ENCODE data around the gene ACSM3.
"Not testable (repeated sequence)": the region's sequence is repeated elsewhere in the genome, so short reads cannot be mapped to it uniquely, and the experiment has no call there.

ACSM3 gene

GRCh38 chr16:20740901-20741521 is 22.8 kb upstream of the ACSM3 start:
- H3K9me3 ChIP-seq (ENCODE audit: control insufficient read depth, low read depth, low read length), result no peaks in the 10 kb centered on the region
- peak overlapping the region; percentile 6 for H3K27ac ChIP-seq (ENCODE audit: low read length)
- H3K4me3 ChIP-seq (ENCODE audit: low read length), result peak overlapping the region; percentile 91
- peaks cover 4% of the 10 kb centered on the region for H3K4me1 ChIP-seq (ENCODE audit: control insufficient read depth, low read depth, low read length)
- no peaks in the 10 kb centered on the region for H3K27me3 ChIP-seq (ENCODE audit: control insufficient read depth, insufficient read depth, low read length)
- H3K9ac ChIP-seq (ENCODE audit: low read length), result peak overlapping the region; percentile 75
- H3K36me3 ChIP-seq (ENCODE audit: control insufficient read depth, low read depth, low read length), result peaks cover 29% of the 10 kb centered on the region

GRCh38 chr16:20741554-20742285 is 22.1 kb upstream of the ACSM3 start, which contains the start of gene THUMPD1:
THUMPD1 (minus strand) TSS chr16:20741818; CDS start chr16:20741739, 79 bp downstream.
- Histone ChIP-seq H3K4me1 (ENCODE audit: control insufficient read depth, low read depth, low read length) (peaks cover 4% of the 10 kb centered on the region), H3K27ac (ENCODE audit: low read length) (peak within 1 kb of the TSS; percentile 34), H3K4me3 (ENCODE audit: low read length) (peak within 1 kb of the TSS; percentile 91)

GRCh38 chr16:20743591-20743990 is 20.2 kb upstream of the ACSM3 start:
- Histone ChIP-seq H3K4me1 (ENCODE audit: control insufficient read depth, low read depth, low read length) (peaks cover 4% of the 10 kb centered on the region), H3K9me3 (ENCODE audit: control insufficient read depth, low read depth, low read length) (peaks cover 7% of the 10 kb centered on the region), H3K9ac (ENCODE audit: low read length) (no peak overlapping the region), H3K27me3 (ENCODE audit: control insufficient read depth, insufficient read depth, low read length) (no peaks in the 10 kb centered on the region), H3K4me3 (ENCODE audit: low read length) (no peak overlapping the region), H3K27ac (ENCODE audit: low read length) (no peak overlapping the region), H3K36me3 (ENCODE audit: control insufficient read depth, low read depth, low read length) (peaks cover 3% of the 10 kb centered on the region)

More at GRCh38 chr16:20741554-20742285, 22.1 kb upstream of the ACSM3 start, which contains the start of gene THUMPD1:
- Histone ChIP-seq H3K9me3 (ENCODE audit: control insufficient read depth, low read depth, low read length) (no peaks in the 10 kb centered on the region), H3K9ac (ENCODE audit: low read length) (peak within 1 kb of the TSS; percentile 75), H3K27me3 (ENCODE audit: control insufficient read depth, insufficient read depth, low read length) (no peaks in the 10 kb centered on the region), H3K36me3 (ENCODE audit: control insufficient read depth, low read depth, low read length) (peaks cover 22% of the 10 kb centered on the region)

GRCh38 chr16:20744922-20745440 is 18.8 kb upstream of the ACSM3 start:
- H3K36me3 ChIP-seq (ENCODE audit: control insufficient read depth, low read depth, low read length), result no peaks in the 10 kb centered on the region
- no peak overlapping the region for H3K4me3 ChIP-seq (ENCODE audit: low read length)
- H3K9me3 ChIP-seq (ENCODE audit: control insufficient read depth, low read depth, low read length), result peaks cover 7% of the 10 kb centered on the region
- H3K27me3 ChIP-seq (ENCODE audit: control insufficient read depth, insufficient read depth, low read length), result no peaks in the 10 kb centered on the region
- no peak overlapping the region for H3K9ac ChIP-seq (ENCODE audit: low read length)
- peaks cover 4% of the 10 kb centered on the region for H3K4me1 ChIP-seq (ENCODE audit: control insufficient read depth, low read depth, low read length)
- H3K27ac ChIP-seq (ENCODE audit: low read length), result no peak overlapping the region

- H3K9me3 ChIP-seq (ENCODE audit: control insufficient read depth, low read depth, low read length), result peaks cover 7% of the 10 kb centered on the region
- no peaks in the 10 kb centered on the region for H3K36me3 ChIP-seq (ENCODE audit: control insufficient read depth, low read depth, low read length)
- H3K9ac ChIP-seq (ENCODE audit: low read length), result no peak overlapping the region
- no peak overlapping the region for H3K4me3 ChIP-seq (ENCODE audit: low read length)
- H3K27ac ChIP-seq (ENCODE audit: low read length), result no peak overlapping the region
- no peaks in the 10 kb centered on the region for H3K27me3 ChIP-seq (ENCODE audit: control insufficient read depth, insufficient read depth, low read length)
- no peaks in the 10 kb centered on the region for H3K4me1 ChIP-seq (ENCODE audit: control insufficient read depth, low read depth, low read length)
Measured at GRCh38 chr16:20746461-20746860, 17.4 kb upstream of the ACSM3 start.

- no peaks in the 10 kb centered on the region for H3K36me3 ChIP-seq (ENCODE audit: control insufficient read depth, low read depth, low read length)
- H3K27me3 ChIP-seq (ENCODE audit: control insufficient read depth, insufficient read depth, low read length), result no peaks in the 10 kb centered on the region
- no peak overlapping the region for H3K4me3 ChIP-seq (ENCODE audit: low read length)
- H3K4me1 ChIP-seq (ENCODE audit: control insufficient read depth, low read depth, low read length), result no peaks in the 10 kb centered on the region
- H3K9me3 ChIP-seq (ENCODE audit: control insufficient read depth, low read depth, low read length), result peaks cover 7% of the 10 kb centered on the region
- H3K9ac ChIP-seq (ENCODE audit: low read length), result no peak overlapping the region
- H3K27ac ChIP-seq (ENCODE audit: low read length), result no peak overlapping the region
Measured at GRCh38 chr16:20747030-20747816, 16.6 kb upstream of the ACSM3 start.

GRCh38 chr16:20749474-20749873 is 14.3 kb upstream of the ACSM3 start:
- no peak overlapping the region for H3K27ac ChIP-seq (ENCODE audit: low read length)
- H3K27me3 ChIP-seq (ENCODE audit: control insufficient read depth, insufficient read depth, low read length), result no peaks in the 10 kb centered on the region
- H3K36me3 ChIP-seq (ENCODE audit: control insufficient read depth, low read depth, low read length), result no peaks in the 10 kb centered on the region
- no peak overlapping the region for H3K4me3 ChIP-seq (ENCODE audit: low read length)
- H3K9me3 ChIP-seq (ENCODE audit: control insufficient read depth, low read depth, low read length), result peaks cover 7% of the 10 kb centered on the region
- no peak overlapping the region for H3K9ac ChIP-seq (ENCODE audit: low read length)
- H3K4me1 ChIP-seq (ENCODE audit: control insufficient read depth, low read depth, low read length), result no peaks in the 10 kb centered on the region

GRCh38 chr16:20750558-20750957 is 13.3 kb upstream of the ACSM3 start:
- H3K27ac ChIP-seq (ENCODE audit: low read length), result no peak overlapping the region
- no peaks in the 10 kb centered on the region for H3K4me1 ChIP-seq (ENCODE audit: control insufficient read depth, low read depth, low read length)
- no peak overlapping the region for H3K4me3 ChIP-seq (ENCODE audit: low read length)
- H3K36me3 ChIP-seq (ENCODE audit: control insufficient read depth, low read depth, low read length), result no peaks in the 10 kb centered on the region
- peaks cover 7% of the 10 kb centered on the region for H3K9me3 ChIP-seq (ENCODE audit: control insufficient read depth, low read depth, low read length)
- no peak overlapping the region for H3K9ac ChIP-seq (ENCODE audit: low read length)
- H3K27me3 ChIP-seq (ENCODE audit: control insufficient read depth, insufficient read depth, low read length), result no peaks in the 10 kb centered on the region

GRCh38 chr16:20753727-20754126 is 10.1 kb upstream of the ACSM3 start:
- no peaks in the 10 kb centered on the region for H3K27me3 ChIP-seq (ENCODE audit: control insufficient read depth, insufficient read depth, low read length)
- H3K4me1 ChIP-seq (ENCODE audit: control insufficient read depth, low read depth, low read length), result no peaks in the 10 kb centered on the region
- no peaks in the 10 kb centered on the region for H3K9me3 ChIP-seq (ENCODE audit: control insufficient read depth, low read depth, low read length)
- no peaks in the 10 kb centered on the region for H3K36me3 ChIP-seq (ENCODE audit: control insufficient read depth, low read depth, low read length)
- no peak overlapping the region for H3K9ac ChIP-seq (ENCODE audit: low read length)
- no peak overlapping the region for H3K27ac ChIP-seq (ENCODE audit: low read length)
- no peak overlapping the region for H3K4me3 ChIP-seq (ENCODE audit: low read length)

GRCh38 chr16:20755238-20755637 is 8.6 kb upstream of the ACSM3 start:
- H3K4me1 ChIP-seq (ENCODE audit: control insufficient read depth, low read depth, low read length), result no peaks in the 10 kb centered on the region
- no peaks in the 10 kb centered on the region for H3K27me3 ChIP-seq (ENCODE audit: control insufficient read depth, insufficient read depth, low read length)
- no peaks in the 10 kb centered on the region for H3K36me3 ChIP-seq (ENCODE audit: control insufficient read depth, low read depth, low read length)
- H3K27ac ChIP-seq (ENCODE audit: low read length), result no peak overlapping the region
- H3K4me3 ChIP-seq (ENCODE audit: low read length), result no peak overlapping the region
- H3K9ac ChIP-seq (ENCODE audit: low read length), result no peak overlapping the region
- no peaks in the 10 kb centered on the region for H3K9me3 ChIP-seq (ENCODE audit: control insufficient read depth, low read depth, low read length)

GRCh38 chr16:20755799-20756198 is 8.0 kb upstream of the ACSM3 start:
- not testable (repeated sequence) for H3K4me3 ChIP-seq (ENCODE audit: low read length); H3K4me1 ChIP-seq (ENCODE audit: control insufficient read depth, low read depth, low read length); H3K9me3 ChIP-seq (ENCODE audit: control insufficient read depth, low read depth, low read length); H3K9ac ChIP-seq (ENCODE audit: low read length); H3K27me3 ChIP-seq (ENCODE audit: control insufficient read depth, insufficient read depth, low read length); H3K27ac ChIP-seq (ENCODE audit: low read length); H3K36me3 ChIP-seq (ENCODE audit: control insufficient read depth, low read depth, low read length)
